NCI-H187 (cell line): ENCODE measurements around the gene OS9.

Experiments
- DNase-seq, 2 experiments: peaks; one replicate each; lab custom pipeline; 2025; lab: John Stamatoyannopoulos, UW

OS9 gene

DNA sequence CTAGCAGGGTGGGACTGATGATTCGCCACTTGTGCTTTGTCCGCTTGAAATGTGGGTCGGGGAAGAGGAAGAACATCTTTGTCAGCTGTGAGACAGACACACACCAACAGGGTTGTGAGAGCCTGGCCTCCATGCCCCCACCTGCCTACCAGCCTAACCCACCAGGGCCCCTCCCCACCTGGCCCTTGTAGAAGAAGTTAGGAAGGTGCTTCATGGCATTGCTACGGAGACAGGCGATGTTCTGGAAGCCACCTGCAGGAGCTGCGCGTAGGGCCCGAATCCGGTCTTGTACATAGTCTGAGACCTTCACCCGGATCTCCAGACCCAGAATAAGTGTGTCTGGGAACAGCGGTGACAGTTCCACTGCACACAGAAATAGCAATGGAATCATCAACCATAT is 75.7 kb downstream of the OS9 start:
- DNase-seq: no peak

DNA sequence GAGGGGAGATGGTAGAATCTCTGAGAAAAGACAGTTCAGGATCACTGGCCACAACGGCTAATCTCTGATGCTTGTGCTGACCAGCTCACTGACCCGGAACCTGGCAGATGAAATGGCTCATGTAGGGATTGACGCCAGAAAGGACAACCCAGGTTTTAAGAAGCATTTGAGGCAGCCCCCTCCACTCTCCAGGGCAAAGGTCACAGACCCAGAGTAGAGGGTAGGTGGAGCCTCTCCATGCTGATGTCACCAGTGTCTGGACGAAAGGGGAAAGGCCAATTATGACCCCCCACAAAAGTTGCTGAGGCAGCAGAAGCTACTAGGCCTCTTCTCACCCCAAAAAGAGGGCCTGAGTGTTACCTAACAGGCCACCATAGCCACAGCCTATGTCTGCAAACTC is 76.8 kb downstream of the OS9 start:
- no peak for DNase-seq
